C4-2B (cell line): ENCODE data around the gene CHN2.

Source experiments
- CTCF ChIP-seq: fragments of 450-650 bp; conservative IDR thresholded peaks from 2 replicates; pipeline ENCODE4 v1.5.1; 2017; ENCODE audit warnings: mild to moderate bottlenecking
- ZFX ChIP-seq: fragments of 450-650 bp; IDR thresholded peaks from 2 replicates; pipeline ENCODE4 v1.6.1; 2017

GRCh38 chr7:29416938-29417305 lies 222.3 kb downstream of the CHN2 start:
- TF ChIP-seq CTCF (no peak), ZFX (no peak)
